Neural cell (in vitro differentiated cells): ENCODE results near the gene SUN5. TPM values are rescaled to one million over a fixed set of nuclear protein-coding genes. Genes with fewer than 3 reads are reported as not detected.

Source experiments
- H2AFZ ChIP-seq: fragments of 200-600, 300-800 bp; sonication (generic), shearing (Covaris generic); 2 replicates; pipeline ENCODE4 v1.6.0; 2014; ENCODE audit warnings: low read depth, mild to moderate bottlenecking, antibody characterized with exemption, low read length, moderate library complexity
- H3F3A ChIP-seq: fragments of 200-600 bp; shearing (Covaris generic); 2 replicates; pipeline ENCODE4 v1.6.1; 2016; ENCODE audit warnings: mild to moderate bottlenecking, moderate library complexity, mixed read lengths, antibody characterized with exemption, low read length; ENCODE audit not compliant: insufficient read depth, poor library complexity, severe bottlenecking
- H3K27ac ChIP-seq: fragments of 200-600, 300-800 bp; sonication (generic), shearing (Covaris generic); 2 replicates; pipeline ENCODE4 v1.5.1; 2014; ENCODE audit warnings: mild to moderate bottlenecking, low read length, moderate library complexity
- H3K27me3 ChIP-seq: fragments of 300-800, 200-600 bp; sonication (generic), shearing (Covaris generic); 2 replicates; pipeline ENCODE4 v1.6.0; 2014; ENCODE audit warnings: mild to moderate bottlenecking, low read depth, low read length, moderate library complexity; ENCODE audit not compliant: insufficient read depth
- H3K36me3 ChIP-seq: fragments of 300-800, 200-600 bp; sonication (generic), shearing (Covaris generic); 2 replicates; pipeline ENCODE4 v1.5.1; 2014; ENCODE audit warnings: mild to moderate bottlenecking, antibody characterized with exemption, low read length, moderate library complexity; ENCODE audit not compliant: insufficient read depth
- H3K4me2 ChIP-seq: fragments of 300-800, 200-600 bp; sonication (generic), shearing (Covaris generic); 2 replicates; pipeline ENCODE4 v1.6.0; 2014; ENCODE audit warnings: mild to moderate bottlenecking, low read length
- H3K4me3 ChIP-seq: fragments of 300-800, 200-600 bp; sonication (generic), shearing (Covaris generic); 2 replicates; pipeline ENCODE4 v1.5.1; 2014; ENCODE audit warnings: mild to moderate bottlenecking, low read length, moderate library complexity
- H3K79me2 ChIP-seq: fragments of 200-600 bp; shearing (Covaris generic); replicated peaks from 2 replicates; pipeline ENCODE4 v1.6.0; 2014; ENCODE audit warnings: mild to moderate bottlenecking, low read length, moderate library complexity; ENCODE audit not compliant: insufficient read depth
- H3K9ac ChIP-seq: fragments of 300-800, 200-600 bp; sonication (generic), shearing (Covaris generic); 2 replicates; pipeline ENCODE4 v1.6.1; 2016; ENCODE audit warnings: mild to moderate bottlenecking, low read length, mixed read lengths
- H3K9me2 ChIP-seq: fragments of 200-600 bp; shearing (Covaris generic); 2 replicates; pipeline ENCODE4 v1.6.1; 2016; ENCODE audit warnings: mild to moderate bottlenecking, low read length, mixed read lengths; ENCODE audit not compliant: insufficient read depth
- H3K9me3 ChIP-seq: fragments of 200-600, 300-800 bp; sonication (generic), shearing (Covaris generic); 2 replicates; pipeline ENCODE4 v1.6.1; 2016; ENCODE audit warnings: mild to moderate bottlenecking, mixed run types, low read length, moderate library complexity, mixed read lengths
- H4K20me1 ChIP-seq: fragments of 200-600 bp; shearing (Covaris generic); 2 replicates; pipeline ENCODE4 v1.6.1; 2016; ENCODE audit warnings: mild to moderate bottlenecking, mixed run types; ENCODE audit not compliant: insufficient read depth
- CTCF ChIP-seq: fragments of 450-650 bp; IDR thresholded peaks from 2 replicates; pipeline ENCODE4 v1.5.1; 2014; ENCODE audit warnings: antibody characterized with exemption, mild to moderate bottlenecking, moderate library complexity; ENCODE audit not compliant: poor library complexity, severe bottlenecking
- EP300 ChIP-seq: fragments of 450-650 bp; conservative IDR thresholded peaks from 2 replicates; pipeline ENCODE4 v1.6.1; 2014; ENCODE audit warnings: antibody characterized with exemption, mild to moderate bottlenecking, moderate library complexity; ENCODE audit not compliant: poor library complexity, severe bottlenecking
- EZH2 ChIP-seq: fragments of 200-600, 300-800 bp; shearing (Covaris generic), sonication (generic); IDR thresholded peaks from 2 replicates; pipeline ENCODE4 v1.6.1; 2014; ENCODE audit warnings: antibody characterized with exemption, low read length, borderline replicate concordance, mild to moderate bottlenecking; ENCODE audit not compliant: insufficient read depth, poor library complexity, severe bottlenecking
- MXI1 ChIP-seq: fragments of 450-650 bp; conservative IDR thresholded peaks from 2 replicates; pipeline ENCODE4 v1.6.1; 2014; ENCODE audit warnings: antibody characterized with exemption, mild to moderate bottlenecking; ENCODE audit not compliant: poor library complexity, severe bottlenecking
- POLR2AphosphoS5 ChIP-seq: IDR thresholded peaks from 2 replicates; pipeline ENCODE4 v1.6.1; 2012
- RAD21 ChIP-seq: fragments of 450-650 bp; conservative IDR thresholded peaks from 2 replicates; pipeline ENCODE4 v1.6.1; 2014; ENCODE audit warnings: antibody characterized with exemption, mild to moderate bottlenecking, moderate library complexity
- REST ChIP-seq: IDR thresholded peaks from 2 replicates; pipeline ENCODE4 v1.6.1; 2012; ENCODE audit warnings: borderline replicate concordance
- SMC3 ChIP-seq: fragments of 450-650 bp; conservative IDR thresholded peaks from 2 replicates; pipeline ENCODE4 v1.6.1; 2014; ENCODE audit warnings: antibody characterized with exemption, mild to moderate bottlenecking, moderate library complexity; ENCODE audit not compliant: poor library complexity
- TAF1 ChIP-seq: IDR thresholded peaks from 2 replicates; pipeline ENCODE4 v1.6.1; 2012; ENCODE audit warnings: low read depth
- polyA plus RNA-seq: library from polyadenylated mRNA; depleted of rRNA; stranded (reverse); fragments of >200 nt; gene quantifications from 2 replicates; pipeline ENCODE4 v1.2.3, GENCODE V29; 2014

SUN5 gene
- polyA plus RNA-seq, 1 donor from 2014 or later = not detected

GRCh38 chr20:32990426-32990825, 13.8 kb downstream of the SUN5 start:
- Histone ChIP-seq H3K9ac (no peak overlapping the region), H3K9me2 (no peaks in the 10 kb centered on the region), H3K79me2 (no peaks in the 10 kb centered on the region), H3K4me2 (no peak overlapping the region), H3K27ac (no peak overlapping the region), H3F3A (no peaks in the 10 kb centered on the region), H2AFZ (no peak overlapping the region), H3K36me3 (no peaks in the 10 kb centered on the region), H3K27me3 (no peaks in the 10 kb centered on the region), H4K20me1 (no peaks in the 10 kb centered on the region), H3K9me3 (peaks cover 5% of the 10 kb centered on the region), H3K4me3 (no peak overlapping the region)
- TF ChIP-seq RAD21 (no peak), TAF1 (no peak), POLR2AphosphoS5 (no peak), EZH2 (no peak), SMC3 (no peak), CTCF (no peak), MXI1 (no peak), REST (no peak), EP300 (no peak)

- Histone ChIP-seq H3K27ac (no peak overlapping the region), H3K9me2 (no peaks in the 10 kb centered on the region), H3K9me3 (peaks cover 1% of the 10 kb centered on the region), H3F3A (no peaks in the 10 kb centered on the region), H3K36me3 (no peaks in the 10 kb centered on the region), H3K27me3 (no peaks in the 10 kb centered on the region), H3K79me2 (no peaks in the 10 kb centered on the region), H3K4me3 (no peak overlapping the region), H4K20me1 (no peaks in the 10 kb centered on the region), H3K9ac (no peak overlapping the region), H3K4me2 (no peak overlapping the region), H2AFZ (no peak overlapping the region)
- no peak for TF ChIP-seq POLR2AphosphoS5
- no peak for TF ChIP-seq EZH2
- TF ChIP-seq RAD21 = no peak
- TF ChIP-seq CTCF = no peak
- no peak for TF ChIP-seq SMC3
- TF ChIP-seq REST = no peak
- no peak for TF ChIP-seq MXI1
- TF ChIP-seq EP300 = no peak
- no peak for TF ChIP-seq TAF1
Measured at GRCh38 chr20:32989507-32990283, 14.5 kb downstream of the SUN5 start.
